Thymus (tissue), 11 donors: ENCODE measurements around the gene TAS1R3. TPM values are rescaled to one million over a fixed set of nuclear protein-coding genes. Genes with fewer than 3 reads are reported as not detected.
A peak's percentile ranks its signal among the peaks of the same experiment; 100 is the strongest.

Experiments used
- DNase-seq, 9 donors: peaks; one replicate each; pipeline ENCODE4 v3.0.0-alpha.2; 2013; ENCODE audit warnings: low spot score in 9 of 9, low read depth in 6 of 9, missing footprints in 1 of 9
- H3K27ac ChIP-seq, 2 donors: one replicate each; pipeline ENCODE4 v1.5.1; 2013; ENCODE audit warnings: control low read depth in 1 of 2, low read depth in 1 of 2, low read length in 1 of 2, mild to moderate bottlenecking in 1 of 2, moderate library complexity in 1 of 2
- H3K27me3 ChIP-seq, 2 donors: one replicate each; pipeline ENCODE4 v1.5.1; 2013; ENCODE audit warnings: low read length in 1 of 2; ENCODE audit not compliant: control insufficient read depth in 2 of 2, insufficient read depth in 1 of 2
- H3K36me3 ChIP-seq, 2 donors: one replicate each; pipeline ENCODE4 v1.5.1; 2013; ENCODE audit warnings: low read length in 1 of 2, mild to moderate bottlenecking in 1 of 2, moderate library complexity in 1 of 2; ENCODE audit not compliant: control insufficient read depth in 2 of 2, insufficient read depth in 2 of 2
- H3K4me1 ChIP-seq, 2 donors: one replicate each; pipeline ENCODE4 v1.5.1; 2013; ENCODE audit warnings: low read length in 2 of 2; ENCODE audit not compliant: control insufficient read depth in 2 of 2, insufficient read depth in 2 of 2
- H3K4me3 ChIP-seq, 2 donors: one replicate each; pipeline ENCODE4 v1.5.1; 2013; ENCODE audit warnings: low read length in 2 of 2, control low read depth in 1 of 2, mild to moderate bottlenecking in 1 of 2
- H3K9me3 ChIP-seq, 2 donors: one replicate each; pipeline ENCODE4 v1.5.1; 2013; ENCODE audit warnings: low read length in 1 of 2, mild to moderate bottlenecking in 1 of 2; ENCODE audit not compliant: control insufficient read depth in 2 of 2, insufficient read depth in 1 of 2
- WGBS: extraction: QIAGEN DNeasy Blood & Tissue Kit; methylation state at CpG from one replicate; pipeline ENCODE4 v1.1.7; 2013; 5-methylcytosine and 5-hydroxymethylcytosine counted together
- polyA plus RNA-seq: library from polyadenylated mRNA; stranded (reverse); fragments of 200-250 nt; gene quantifications from one replicate; pipeline ENCODE4 v1.2.3, GENCODE V29; 2013
- total RNA-seq: library from RNA; stranded (reverse); fragments of 120-200 nt; gene quantifications from one replicate; pipeline ENCODE4 v1.2.4, GENCODE V29; 2013
- donor health status: healthy.

The TAS1R3 gene
- total and polyA plus RNA-seq, 2 donors = 0.19 to 0.37 TPM

DNA sequence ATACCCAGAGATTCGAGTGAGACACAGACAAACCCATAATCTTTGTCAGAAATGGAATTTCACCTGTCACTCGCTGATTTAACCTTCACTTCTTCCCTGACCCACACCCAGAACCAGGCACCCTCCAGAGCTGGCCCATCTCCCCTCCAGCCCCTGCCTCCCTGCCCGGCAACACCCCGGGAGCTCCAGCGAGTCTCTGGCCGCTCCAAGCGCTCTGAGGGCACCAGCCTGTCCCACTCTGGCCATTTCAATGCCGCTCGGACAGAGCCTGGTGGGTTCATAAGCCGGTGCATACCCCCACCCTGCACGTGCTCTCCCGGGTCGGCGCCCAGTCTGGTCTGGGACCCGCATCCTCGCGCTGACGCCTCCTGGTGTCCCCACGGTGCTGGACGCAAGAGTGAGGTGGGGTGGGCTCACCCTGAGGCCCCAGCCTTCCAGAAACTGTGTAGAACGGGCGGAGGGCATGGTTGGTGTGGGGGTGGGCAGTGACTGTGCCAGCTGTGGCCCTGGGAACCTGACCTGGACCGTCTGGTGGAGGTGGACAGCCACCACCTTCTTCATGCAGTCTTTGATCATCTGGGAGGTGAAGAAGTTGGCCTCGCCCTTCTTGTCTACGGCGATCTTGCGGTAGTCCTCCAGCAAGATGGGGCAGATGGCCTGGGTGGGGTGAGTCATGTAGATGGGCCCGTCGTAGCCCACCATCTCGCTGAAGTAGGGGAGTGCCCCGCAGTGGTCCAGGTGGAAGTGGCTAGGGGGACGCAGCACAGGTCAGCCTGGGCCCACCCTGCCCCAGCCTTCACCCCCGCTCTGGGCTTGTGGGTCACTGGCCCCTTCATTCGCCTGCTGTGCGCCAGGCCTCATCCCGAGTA is 12.1 kb upstream of the TAS1R3 start:
- Histone ChIP-seq H3K9me3 (no peaks in the 10 kb centered on the region), H3K4me1 (peaks cover 9 to 10% of the 10 kb centered on the region in 2 donors), H3K4me3 (no peak overlapping the region), H3K36me3 (peaks cover 47% of the 10 kb centered on the region in 2 donors), H3K27me3 (no peaks in the 10 kb centered on the region), H3K27ac (no peak overlapping the region)
- no peak for DNase-seq
- 96% methylated on average over 36 of the region's 36 CpGs for WGBS

DNA sequence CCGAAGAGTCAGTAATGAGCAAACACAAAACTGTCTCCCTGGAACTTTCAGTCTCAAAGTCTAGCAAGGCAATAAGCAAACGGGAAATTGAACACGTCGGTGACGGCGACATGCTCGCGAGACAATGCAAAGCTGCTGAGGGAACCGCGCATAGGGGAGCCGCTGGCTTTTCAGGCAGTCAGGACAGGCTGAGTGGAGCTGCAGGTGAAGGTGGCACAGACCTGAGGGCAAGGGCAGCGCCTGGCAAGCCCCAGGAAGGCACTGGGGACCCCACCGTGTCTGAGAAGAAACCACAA is 11.5 kb upstream of the TAS1R3 start:
- Histone ChIP-seq H3K27me3 (no peaks in the 10 kb centered on the region), H3K4me1 (peaks cover 9 to 10% of the 10 kb centered on the region in 2 donors), H3K4me3 (no peak overlapping the region), H3K9me3 (no peaks in the 10 kb centered on the region), H3K27ac (no peak overlapping the region), H3K36me3 (peaks cover 42% of the 10 kb centered on the region in 2 donors)
- DNase-seq = no peak
- WGBS = 91% methylated on average over 13 of the region's 13 CpGs

DNA sequence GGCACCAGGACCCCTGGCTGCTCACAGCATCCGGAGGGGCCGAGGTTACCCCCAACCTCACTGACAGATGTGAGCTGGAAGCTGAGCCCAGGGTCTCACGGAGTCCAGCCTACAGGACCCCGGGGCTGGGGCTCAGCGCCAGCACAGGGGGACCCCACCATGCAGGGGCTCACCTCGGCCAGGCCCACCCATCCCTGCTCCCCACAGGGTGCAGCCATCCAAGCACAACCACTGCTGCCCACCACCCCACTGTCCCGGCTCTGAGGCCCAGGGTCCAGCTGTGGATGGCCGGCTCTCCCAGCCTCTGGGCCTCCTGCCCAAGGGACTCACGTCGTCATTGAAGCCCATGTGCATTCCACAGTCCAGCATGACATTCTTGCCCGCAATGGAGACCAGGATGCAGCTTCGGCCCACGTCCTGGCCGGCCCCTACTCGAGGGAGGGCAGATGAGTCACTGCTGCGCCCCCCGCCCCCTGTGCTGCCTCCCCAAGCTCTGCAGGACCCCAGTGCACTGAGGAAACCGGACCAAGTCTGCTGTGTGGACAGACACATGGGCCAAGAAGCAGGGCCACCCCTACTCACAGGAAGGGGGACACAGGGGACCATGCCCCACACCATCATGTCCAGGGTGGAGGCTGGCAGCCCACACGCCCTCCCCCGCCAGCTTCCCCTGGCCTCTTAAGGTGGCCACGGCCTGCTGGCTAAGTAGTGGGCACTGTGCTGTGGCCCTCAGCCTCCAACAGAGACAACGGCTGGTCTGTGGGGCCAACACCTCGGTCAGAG is 10.2 kb upstream of the TAS1R3 start:
- no peak for DNase-seq
- Histone ChIP-seq H3K9me3 (no peaks in the 10 kb centered on the region), H3K36me3 (peaks cover 32 to 34% of the 10 kb centered on the region in 2 donors), H3K27me3 (no peaks in the 10 kb centered on the region), H3K27ac (no peak overlapping the region), H3K4me1 (peaks cover 19% of the 10 kb centered on the region in 2 donors), H3K4me3 (no peak overlapping the region)
- WGBS = 97% methylated on average over 23 of the region's 23 CpGs

DNA sequence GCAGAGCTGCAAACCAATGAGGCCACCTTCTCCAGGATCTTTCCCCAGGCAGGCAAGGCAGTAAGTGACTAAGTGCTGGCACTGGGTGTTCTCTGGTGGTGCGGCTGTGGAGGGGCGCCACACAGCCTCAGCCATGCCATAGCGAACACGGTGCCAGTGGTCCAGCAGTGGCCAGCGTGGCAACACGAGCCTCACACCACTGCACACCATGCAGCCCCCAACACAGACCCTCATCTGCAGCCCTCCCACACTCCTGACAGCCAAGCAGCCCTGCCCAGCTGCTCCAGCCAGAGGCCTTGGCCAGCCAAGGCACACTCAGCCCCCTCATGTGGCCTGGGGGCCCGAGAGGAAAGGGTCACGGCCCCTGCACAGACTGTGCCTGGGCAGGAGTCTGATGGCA is 9.6 kb upstream of the TAS1R3 start:
- Histone ChIP-seq H3K4me1 (peaks cover 25% of the 10 kb centered on the region in 2 donors), H3K9me3 (no peaks in the 10 kb centered on the region), H3K27ac (no peak overlapping the region), H3K27me3 (no peaks in the 10 kb centered on the region), H3K4me3 (no peak overlapping the region), H3K36me3 (peaks cover 32 to 34% of the 10 kb centered on the region in 2 donors)
- WGBS = 97% methylated on average over 8 of the region's 8 CpGs
- DNase-seq = no peak

DNA sequence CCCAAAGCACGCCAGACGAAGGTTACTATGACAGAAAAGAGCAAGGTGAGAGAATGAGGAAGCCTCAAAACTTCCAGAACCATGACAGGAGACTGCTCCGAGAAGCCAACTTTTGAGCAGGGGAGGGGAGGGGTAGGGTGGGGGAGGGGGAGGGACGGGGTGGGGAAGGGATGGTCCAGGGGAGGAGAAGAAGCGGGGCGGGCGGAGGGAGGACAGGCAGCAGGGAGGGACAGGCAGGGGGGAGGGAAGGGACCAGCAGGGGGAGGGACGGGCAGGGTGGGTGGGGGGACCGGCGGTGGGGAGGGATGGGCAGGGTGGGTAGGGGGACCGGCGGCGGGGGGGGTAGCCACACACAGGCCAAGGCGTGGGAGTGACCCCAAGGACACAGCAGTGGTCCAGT is 8.7 kb upstream of the TAS1R3 start:
- H3K27me3 ChIP-seq = no peaks in the 10 kb centered on the region
- H3K27ac ChIP-seq = no peak overlapping the region
- no peak overlapping the region for H3K4me3 ChIP-seq
- H3K4me1 ChIP-seq = peaks cover 26 to 29% of the 10 kb centered on the region in 2 donors
- DNase-seq = no peak
- peaks cover 32 to 34% of the 10 kb centered on the region in 2 donors for H3K36me3 ChIP-seq
- WGBS = 96% methylated on average over 14 of the region's 14 CpGs
- H3K9me3 ChIP-seq = no peaks in the 10 kb centered on the region

DNA sequence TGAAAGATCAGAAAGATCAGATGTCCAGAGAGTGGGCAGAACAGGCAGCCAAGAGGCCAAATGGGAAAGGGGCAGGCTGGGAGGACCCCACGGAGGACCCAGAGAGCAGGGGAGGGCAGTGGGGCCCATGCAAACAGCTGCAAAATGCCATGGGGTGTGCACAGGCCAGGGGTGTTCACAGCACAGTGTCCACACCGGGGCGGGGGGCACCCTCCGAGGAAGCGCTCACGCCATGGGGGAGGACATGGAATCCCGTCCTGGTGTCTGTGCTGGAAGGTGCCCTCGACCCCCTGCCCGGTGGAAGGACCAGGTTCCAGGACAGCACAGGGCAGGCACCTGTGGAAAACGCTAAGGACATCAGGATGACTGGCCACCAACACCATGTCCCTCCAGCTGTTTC is 8.1 kb upstream of the TAS1R3 start:
- Histone ChIP-seq H3K27me3 (no peaks in the 10 kb centered on the region), H3K9me3 (no peaks in the 10 kb centered on the region), H3K27ac (no peak overlapping the region), H3K36me3 (peaks cover 36 to 37% of the 10 kb centered on the region in 2 donors), H3K4me3 (no peak overlapping the region), H3K4me1 (peaks cover 26 to 29% of the 10 kb centered on the region in 2 donors)
- over 99% methylated on average over 10 of the region's 10 CpGs for WGBS
- DNase-seq = no peak

DNA sequence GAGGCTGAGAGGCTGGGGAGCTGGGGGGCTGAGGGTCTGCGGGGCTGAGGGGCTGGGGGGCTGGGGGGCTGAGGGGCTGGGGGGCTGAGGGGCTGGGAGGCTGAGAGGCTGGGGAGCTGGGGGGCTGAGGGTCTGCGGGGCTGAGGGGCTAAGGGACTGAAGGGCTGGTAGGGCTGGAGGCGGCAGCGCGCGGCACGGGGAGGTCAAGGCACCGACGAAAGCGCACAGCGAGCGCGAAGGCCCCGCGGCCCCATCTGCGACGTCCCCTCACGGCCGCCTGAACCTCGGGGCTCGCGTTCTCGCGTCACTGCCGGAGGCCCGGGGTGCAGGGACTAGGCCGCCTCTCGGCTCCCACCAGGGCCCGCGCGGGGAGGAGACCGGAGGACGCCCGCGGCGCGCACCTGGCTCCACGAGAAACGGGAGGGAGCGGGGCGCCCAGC is 7.0 kb upstream of the TAS1R3 start:
- H3K9me3 ChIP-seq = no peaks in the 10 kb centered on the region
- H3K36me3 ChIP-seq = peaks cover 33 to 37% of the 10 kb centered on the region in 2 donors
- no peaks in the 10 kb centered on the region for H3K27me3 ChIP-seq
- peaks cover 26 to 29% of the 10 kb centered on the region in 2 donors for H3K4me1 ChIP-seq
- no peak for DNase-seq
- H3K4me3 ChIP-seq = peak overlapping the region; percentile 68 to 95
- WGBS = 1% methylated on average over 41 of the region's 41 CpGs
- peak overlapping the region in 1 of 2 donors; percentile 78 for H3K27ac ChIP-seq

DNA sequence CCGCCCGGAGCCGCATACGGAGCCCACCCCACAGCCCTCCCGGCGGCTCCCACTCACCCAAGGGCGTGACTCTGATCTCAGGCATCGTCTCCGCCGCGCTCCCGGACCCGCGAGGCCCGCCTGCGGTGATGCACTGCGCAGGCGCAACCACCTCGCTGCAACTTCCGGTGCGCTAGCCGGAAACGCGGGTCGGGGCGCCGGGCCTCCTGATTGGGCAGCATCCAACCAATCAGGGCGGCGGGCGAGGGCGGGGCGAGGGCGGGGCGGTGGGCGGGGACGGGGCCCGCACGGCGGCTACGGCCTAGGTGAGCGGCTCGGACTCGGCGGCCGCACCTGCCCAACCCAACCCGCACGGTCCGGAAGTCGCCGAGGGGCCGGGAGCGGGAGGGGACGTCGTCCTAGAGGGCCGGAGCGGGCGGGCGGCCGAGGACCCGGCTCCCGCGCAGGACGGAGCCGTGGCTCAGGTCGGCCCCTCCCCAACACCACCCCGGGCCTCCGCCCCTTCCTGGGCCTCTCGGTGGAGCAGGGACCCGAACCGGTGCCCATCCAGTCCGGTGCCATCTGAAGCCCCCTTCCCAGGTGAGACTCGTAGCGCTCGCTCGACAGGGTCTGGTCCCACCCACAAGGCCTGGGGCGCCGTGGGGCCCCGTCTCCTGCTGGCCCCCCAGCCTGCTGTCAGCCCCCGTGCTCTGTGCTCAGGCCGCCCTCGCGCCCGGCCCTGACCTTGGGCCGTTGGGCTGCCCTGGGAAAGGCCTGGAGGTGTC is 6.4 kb upstream of the TAS1R3 start, which contains the start of the genes CPTP and INTS11:
TSS of gene CPTP (plus strand) at position 279 of the 764 bp plus-strand sequence. CDS start 2,109 bp downstream, outside the sequence.
TSS of gene INTS11 (minus strand) at position 137 of the 764 bp plus-strand sequence. CDS start at position 85, 52 bp downstream.
- Histone ChIP-seq H3K4me3 (peak within 1 kb of the TSS; percentile 68 to 95), H3K9me3 (peaks cover 1 to 2% of the 10 kb centered on the region in 2 donors), H3K36me3 (peaks cover 27 to 31% of the 10 kb centered on the region in 2 donors), H3K27me3 (no peaks in the 10 kb centered on the region), H3K4me1 (peaks cover 26 to 29% of the 10 kb centered on the region in 2 donors), H3K27ac (peak within 1 kb of the TSS; percentile 69 to 78)
- DNase-seq = peak; percentile 69 to 96 (median 89)
- 7% methylated on average over 84 of the region's 84 CpGs for WGBS
